HFFc6 (cell line): Measurements from ENCODE around the gene CLK3. TPM values are rescaled to one million over a fixed set of nuclear protein-coding genes. Genes with fewer than 3 reads are reported as not detected.
A peak's percentile ranks its signal among the peaks of the same experiment; 100 is the strongest.

Experiments used
- DNase-seq: peaks from one replicate; pipeline ENCODE4 v3.0.0-alpha.2; 2018
- H3K27ac Mint-ChIP-seq: 2 replicates; pipeline ENCODE4 v1.8.0; 2020; ENCODE audit warnings: mild to moderate bottlenecking, mixed read lengths
- H3K27me3 Mint-ChIP-seq: 2 replicates; pipeline ENCODE4 v1.8.0; 2021; ENCODE audit warnings: mild to moderate bottlenecking, moderate library complexity, mixed read lengths; ENCODE audit not compliant: insufficient read depth
- H3K36me3 Mint-ChIP-seq: 2 replicates; pipeline ENCODE4 v1.8.0; 2021; ENCODE audit warnings: low read depth, mixed read lengths
- H3K4me1 Mint-ChIP-seq: 2 replicates; pipeline ENCODE4 v1.8.0; 2020; ENCODE audit warnings: low read depth, mixed read lengths
- H3K4me3 Mint-ChIP-seq: 2 replicates; pipeline ENCODE4 v1.8.0; 2020; ENCODE audit warnings: mild to moderate bottlenecking, moderate library complexity, mixed read lengths
- H3K9me3 Mint-ChIP-seq: 2 replicates; pipeline ENCODE4 v1.8.0; 2020; ENCODE audit warnings: mild to moderate bottlenecking, mixed read lengths
- CTCF ChIP-seq: fragments of 200-600 bp; sonication (generic); IDR thresholded peaks from 2 replicates; pipeline ENCODE4 v1.5.0; 2021; ENCODE audit warnings: antibody characterized with exemption, mild to moderate bottlenecking
- total RNA-seq, 6 experiments: library from RNA; stranded (reverse); fragmentation: NEBNext Ultra II Directional; extraction: Animal tissue kit (Norgen Biotek cat#: 25700); gene quantifications; 2 replicates in 1 of 6; 3 replicates in 5 of 6; pipeline ENCODE4 v1.2.3, GENCODE V29; 2021

The CLK3 gene
- total RNA-seq, 6 experiments from 2014 or later, result 45.4 to 53.0 (median 46.9) TPM

- H3K27ac Mint-ChIP-seq, result peak overlapping the region; percentile 41
- no peak overlapping the region for H3K4me3 Mint-ChIP-seq
- DNase-seq, result peak; percentile 19
- no peaks in the 10 kb centered on the region for H3K9me3 Mint-ChIP-seq
- H3K36me3 Mint-ChIP-seq, result no peaks in the 10 kb centered on the region; the same call in 1 of the 2 replicates
- no peak for TF ChIP-seq CTCF
- H3K27me3 Mint-ChIP-seq, result no peaks in the 10 kb centered on the region; the same call in 1 of the 2 replicates
- peaks cover 17% of the 10 kb centered on the region for H3K4me1 Mint-ChIP-seq
Measured at GRCh38 chr15:74642734-74643664, 27.4 kb downstream of the CLK3 start.

- TF ChIP-seq CTCF, result no peak
- Mint-ChIP-seq H3K27ac (0 out of 2 replicates have a peak overlapping the region, but pooled peaks have one; percentile 41), H3K36me3 (no peaks in the 10 kb centered on the region; the same call in 1 of the 2 replicates), H3K27me3 (no peaks in the 10 kb centered on the region; the same call in 1 of the 2 replicates), H3K9me3 (no peaks in the 10 kb centered on the region), H3K4me3 (no peak overlapping the region), H3K4me1 (peaks cover 17% of the 10 kb centered on the region)
- DNase-seq, result no peak
Measured at GRCh38 chr15:74643665-74644204, 28.1 kb downstream of the CLK3 start.

- Mint-ChIP-seq H3K27ac (no peak overlapping the region), H3K4me1 (peaks cover 24% of the 10 kb centered on the region), H3K9me3 (no peaks in the 10 kb centered on the region), H3K27me3 (no peaks in the 10 kb centered on the region; the same call in 1 of the 2 replicates), H3K4me3 (no peak overlapping the region), H3K36me3 (no peaks in the 10 kb centered on the region; the same call in 1 of the 2 replicates)
- no peak for TF ChIP-seq CTCF
- no peak for DNase-seq
Measured at GRCh38 chr15:74646480-74646879, 30.8 kb downstream of the CLK3 start.

- peaks cover 2% of the 10 kb centered on the region for H3K36me3 Mint-ChIP-seq
- H3K9me3 Mint-ChIP-seq, result no peaks in the 10 kb centered on the region
- H3K27ac Mint-ChIP-seq, result no peak overlapping the region
- H3K27me3 Mint-ChIP-seq, result no peaks in the 10 kb centered on the region; the same call in 1 of the 2 replicates
- H3K4me1 Mint-ChIP-seq, result peaks cover 21% of the 10 kb centered on the region
- no peak overlapping the region for H3K4me3 Mint-ChIP-seq
- TF ChIP-seq CTCF, result no peak
- no peak for DNase-seq
Measured at GRCh38 chr15:74648051-74648842, 32.6 kb downstream of the CLK3 start.

GRCh38 chr15:74651242-74651741, 35.7 kb downstream of the CLK3 start:
- Mint-ChIP-seq H3K36me3 (peaks cover 6% of the 10 kb centered on the region), H3K27ac (no peak overlapping the region), H3K27me3 (no peaks in the 10 kb centered on the region), H3K4me3 (no peak overlapping the region), H3K4me1 (peaks cover 24% of the 10 kb centered on the region), H3K9me3 (no peaks in the 10 kb centered on the region)
- no peak for DNase-seq
- TF ChIP-seq CTCF, result no peak
